GM19438 (cell line): ENCODE measurements around the gene SLC9A7.
A peak's percentile ranks its signal among the peaks of the same experiment; 100 is the strongest.
"Not testable (repeated sequence)": the region's sequence is repeated elsewhere in the genome, so short reads cannot be mapped to it uniquely, and the experiment has no call there.

Source experiments
- ATAC-seq: cut with Tn5 transposase; IDR thresholded peaks from one replicate; pipeline ENCODE4 v1.9.1; 2021; ENCODE audit warnings: low read depth; ENCODE audit not compliant: unreplicated experiment

SLC9A7 gene

GRCh38 chrX:46754586-46755061 is 4.3 kb downstream of the SLC9A7 start:
- ATAC-seq: no peak

DNA sequence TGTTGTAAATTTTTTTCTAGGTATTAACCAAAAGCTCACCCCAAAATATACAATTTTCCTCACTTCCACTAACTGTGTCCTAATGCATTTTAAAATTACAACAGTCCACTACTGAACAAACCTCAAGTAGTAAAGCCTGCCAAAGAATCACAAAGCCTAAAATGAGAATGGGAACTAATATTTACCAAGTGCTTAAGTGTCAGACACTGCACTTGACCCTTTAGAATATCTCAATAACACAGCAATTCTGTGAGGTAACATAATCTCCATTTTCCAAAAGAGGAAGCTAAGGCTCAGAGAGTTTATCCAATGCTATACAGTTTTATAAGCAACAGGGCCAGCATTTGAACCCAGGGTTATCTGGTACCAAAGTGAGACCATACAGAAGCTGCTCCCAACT is 4.9 kb downstream of the SLC9A7 start:
- ATAC-seq: no peak

DNA sequence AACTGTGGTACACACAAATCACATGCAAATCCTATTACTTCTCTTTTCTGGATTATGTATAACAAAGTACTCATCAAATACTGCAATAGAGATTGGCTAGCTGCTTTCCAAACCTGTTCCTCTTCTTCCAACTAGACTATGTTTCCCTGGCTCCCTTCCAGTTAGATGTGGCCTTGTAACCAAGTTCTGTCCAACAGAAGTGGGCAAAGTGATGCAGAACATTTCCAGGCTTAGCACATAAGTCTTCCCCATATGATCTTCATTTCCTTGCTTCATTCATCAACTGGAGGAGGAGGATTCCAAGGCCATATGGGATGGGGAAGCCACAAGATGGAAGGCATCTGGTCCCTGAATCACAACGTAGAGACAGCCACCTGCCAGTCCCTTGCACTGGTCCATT is 8.0 kb downstream of the SLC9A7 start:
- no peak for ATAC-seq

DNA sequence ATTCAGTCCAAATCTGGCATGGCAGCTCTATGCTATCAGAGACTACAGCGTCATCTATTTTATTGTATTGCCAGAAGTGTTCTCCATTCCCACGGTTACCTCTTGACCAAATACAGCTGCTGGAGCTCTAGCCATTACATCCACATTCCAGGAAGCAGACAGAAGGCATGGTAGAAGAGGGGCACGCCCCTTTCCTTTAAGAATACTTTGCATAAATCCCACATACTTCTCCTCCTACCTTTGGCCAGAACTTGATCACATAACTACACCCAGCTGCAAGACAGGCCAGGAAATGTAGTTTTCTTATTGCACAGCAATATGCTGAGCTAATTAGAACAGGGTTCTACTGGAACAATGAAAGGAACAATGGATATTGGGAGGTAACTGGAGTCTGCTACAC is 14.9 kb downstream of the SLC9A7 start:
- no peak for ATAC-seq

DNA sequence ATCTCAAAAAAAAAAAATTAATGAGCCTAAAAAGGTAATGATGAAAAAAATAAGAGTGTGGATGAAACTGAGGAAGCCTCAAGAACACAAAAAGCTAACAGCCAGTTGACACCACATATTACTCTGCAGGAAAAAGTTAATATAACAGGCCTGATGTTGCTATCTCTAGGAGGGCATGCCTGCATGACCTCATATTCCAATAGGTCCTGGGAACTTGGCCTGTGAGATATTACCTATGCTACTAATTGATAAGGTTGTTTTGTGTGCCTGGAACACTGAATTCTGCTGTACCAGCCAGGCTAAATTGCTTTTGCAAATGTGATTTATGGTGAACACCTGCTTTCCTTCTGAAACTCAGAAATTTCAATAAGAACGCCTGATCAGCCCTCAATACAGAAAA is 15.9 kb downstream of the SLC9A7 start:
- no peak for ATAC-seq

- ATAC-seq: no peak
Measured at GRCh38 chrX:46739736-46740135, 19.2 kb downstream of the SLC9A7 start.

GRCh38 chrX:46737462-46737861 is 21.5 kb downstream of the SLC9A7 start:
- no peak for ATAC-seq

DNA sequence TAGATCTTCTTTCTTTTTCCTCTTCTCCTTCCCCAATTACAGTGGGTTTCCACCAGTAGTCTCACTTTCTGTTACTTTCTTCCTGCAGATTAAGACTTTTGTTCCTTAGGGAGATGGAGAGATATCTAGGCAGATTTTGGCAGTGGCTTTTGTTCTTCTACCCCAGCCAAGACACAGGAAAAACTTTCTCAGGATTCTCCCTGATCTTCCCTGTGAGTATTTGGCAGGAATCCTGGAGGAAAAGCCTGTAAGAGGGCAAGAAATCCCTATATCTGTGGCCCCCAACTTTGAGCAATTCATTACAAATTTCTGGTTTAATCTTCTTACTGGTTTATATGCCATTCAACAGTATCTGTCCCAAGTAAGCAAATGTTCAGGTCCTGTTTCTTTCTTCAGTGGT is 21.9 kb downstream of the SLC9A7 start:
- no peak for ATAC-seq

GRCh38 chrX:46735622-46736021 is 23.3 kb downstream of the SLC9A7 start:
- no peak for ATAC-seq

GRCh38 chrX:46733226-46733625 is 25.7 kb downstream of the SLC9A7 start:
- ATAC-seq: no peak

DNA sequence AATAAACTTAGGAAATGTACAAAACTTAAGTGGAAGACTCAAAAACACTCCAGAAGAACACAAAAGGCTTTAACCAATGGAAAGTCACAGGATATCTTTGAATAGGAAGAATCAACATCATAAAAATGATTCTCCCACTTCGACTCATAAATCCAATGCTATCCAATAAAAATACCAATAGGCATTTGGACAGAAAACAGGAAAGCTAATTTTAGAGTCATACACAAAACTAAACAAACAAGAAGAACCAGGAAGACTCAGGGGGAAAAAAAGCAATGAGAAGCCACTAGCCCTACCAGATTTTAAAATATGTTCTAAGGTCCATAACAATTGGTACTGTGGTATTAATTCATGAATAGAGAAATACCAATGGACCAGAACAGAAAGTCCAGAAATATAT is 28.2 kb downstream of the SLC9A7 start:
- no peak for ATAC-seq

- no peak for ATAC-seq
Measured at GRCh38 chrX:46727441-46727840, 31.5 kb downstream of the SLC9A7 start.

GRCh38 chrX:46723569-46723927 is 35.4 kb downstream of the SLC9A7 start:
- not testable (repeated sequence) for ATAC-seq

DNA sequence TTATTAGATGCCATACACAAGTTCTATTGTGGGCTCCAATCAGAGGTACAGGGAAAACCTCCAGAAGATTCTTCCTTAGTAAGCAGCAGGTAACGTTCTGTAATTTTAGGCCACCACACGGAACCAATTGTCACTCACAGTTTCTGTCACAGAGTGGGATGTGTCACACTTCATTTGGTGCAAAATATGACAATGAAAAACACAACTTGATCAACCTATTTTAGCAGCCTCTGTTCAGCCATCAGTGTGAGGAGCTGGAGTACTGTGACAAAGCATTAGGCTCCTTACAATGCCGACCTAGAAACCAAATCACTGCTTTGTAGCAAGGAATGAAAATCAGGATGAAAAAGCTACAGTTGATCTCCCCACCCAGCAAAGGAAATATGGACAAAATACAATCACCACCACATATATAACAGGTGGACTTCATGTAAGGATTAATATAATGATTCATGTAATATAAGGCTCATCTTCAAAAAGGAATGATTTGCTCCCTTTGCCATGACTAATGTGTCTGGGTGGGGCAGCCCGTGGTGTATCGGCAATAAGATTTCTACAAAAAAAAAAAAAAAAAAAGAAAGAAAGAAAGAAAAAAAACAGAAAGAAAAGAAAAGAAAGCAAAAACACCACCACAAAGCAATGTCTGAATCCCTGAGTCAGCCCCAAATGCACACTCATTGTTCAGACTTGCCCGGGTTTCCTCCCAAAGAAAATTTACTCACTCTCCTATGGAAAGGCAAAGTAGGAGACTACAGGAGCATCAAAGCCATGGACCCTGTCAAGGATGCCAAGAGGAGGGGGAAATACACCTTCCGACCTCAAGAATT is 36.0 kb downstream of the SLC9A7 start:
- no peak for ATAC-seq

GRCh38 chrX:46716796-46717195 is 42.1 kb downstream of the SLC9A7 start:
- ATAC-seq: no peak

GRCh38 chrX:46715997-46716396 is 42.9 kb downstream of the SLC9A7 start:
- no peak for ATAC-seq

DNA sequence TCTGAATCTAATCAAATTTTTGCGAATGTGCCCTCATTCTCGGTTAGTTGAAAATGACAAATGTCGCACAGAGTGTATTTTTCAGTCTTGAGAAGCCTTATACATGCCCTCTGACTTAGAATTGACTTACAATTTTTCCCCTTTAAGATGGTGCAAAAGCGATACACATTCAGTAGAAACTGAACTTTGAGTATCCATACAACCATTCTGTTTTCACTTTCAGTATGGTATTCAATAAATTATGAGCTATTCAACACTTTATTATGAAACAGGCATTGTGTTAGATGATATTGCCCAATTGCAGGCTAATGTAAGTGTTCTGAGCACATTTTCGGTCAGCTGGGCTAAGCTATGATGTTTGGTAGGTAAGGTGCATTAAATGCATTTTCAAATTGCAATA is 43.4 kb downstream of the SLC9A7 start:
- ATAC-seq: no peak

DNA sequence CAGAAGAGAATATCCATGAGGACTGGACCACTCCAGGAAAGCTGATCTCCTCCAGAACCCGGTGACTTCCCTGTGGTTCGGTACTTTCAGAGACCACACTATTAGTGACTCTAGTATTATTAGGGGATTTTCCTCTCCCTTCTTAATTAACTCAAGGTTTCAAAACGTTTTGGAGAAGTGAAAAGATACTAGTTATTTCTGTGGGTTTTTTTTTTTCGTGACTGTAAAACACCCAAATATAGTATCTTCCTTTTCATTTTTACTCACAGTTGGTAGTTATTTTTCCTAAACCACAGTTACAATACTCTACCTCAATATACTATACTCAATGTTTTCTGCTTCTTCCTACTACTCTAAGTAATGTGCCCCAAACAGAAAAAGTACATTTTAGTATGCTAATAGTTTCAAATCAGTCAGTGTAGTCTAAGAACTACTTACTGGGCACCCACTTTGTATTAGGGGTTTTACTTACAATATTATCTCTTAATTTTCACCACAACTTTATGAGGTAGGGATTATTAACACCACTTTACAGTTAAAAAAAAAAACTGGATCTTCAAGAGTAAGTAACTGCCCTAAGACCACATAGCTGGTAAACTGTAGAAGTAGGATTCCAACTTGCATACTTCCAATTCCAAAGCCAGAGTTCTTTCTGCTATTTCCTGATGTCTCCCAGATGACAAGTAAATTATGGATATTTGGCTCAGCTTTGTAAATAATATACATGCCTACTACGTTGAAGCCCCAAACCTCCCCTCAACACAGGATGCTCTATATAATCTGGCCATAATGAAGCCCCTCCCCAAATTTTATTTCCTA is 45.0 kb downstream of the SLC9A7 start:
- ATAC-seq: peak; percentile 63

- no peak for ATAC-seq
Measured at GRCh38 chrX:46712764-46713163, 46.2 kb downstream of the SLC9A7 start.

- ATAC-seq: no peak
Measured at GRCh38 chrX:46710927-46711623, 47.8 kb downstream of the SLC9A7 start.

GRCh38 chrX:46710425-46710824 is 48.5 kb downstream of the SLC9A7 start:
- no peak for ATAC-seq
